Ishikawa (cell line): ENCODE measurements around the gene ZPLD1.

Experiments used
- CEBPB ChIP-seq: IDR thresholded peaks from 2 replicates; pipeline ENCODE4 v1.6.1; 2012
- CREB1 ChIP-seq: IDR thresholded peaks from 2 replicates; pipeline ENCODE4 v1.6.1; 2012; ENCODE audit warnings: low read depth
- EGR1 ChIP-seq: IDR thresholded peaks from 2 replicates; pipeline ENCODE4 v1.6.1; 2012
- EP300 ChIP-seq: IDR thresholded peaks from 2 replicates; pipeline ENCODE4 v1.6.1; 2012; ENCODE audit warnings: borderline replicate concordance
- FOXM1 ChIP-seq: IDR thresholded peaks from 2 replicates; pipeline ENCODE4 v1.6.1; 2012; ENCODE audit warnings: low read depth, borderline replicate concordance
- MAX ChIP-seq: IDR thresholded peaks from 2 replicates; pipeline ENCODE4 v1.6.1; 2012
- NFIC ChIP-seq: IDR thresholded peaks from 2 replicates; pipeline ENCODE4 v1.6.1; 2012
- RAD21 ChIP-seq: IDR thresholded peaks from 2 replicates; pipeline ENCODE4 v1.6.1; 2012; ENCODE audit warnings: low read depth
- REST ChIP-seq: IDR thresholded peaks from 2 replicates; pipeline ENCODE4 v1.6.1; 2012; ENCODE audit warnings: low read depth, mild to moderate bottlenecking
- TAF1 ChIP-seq: IDR thresholded peaks from 2 replicates; pipeline ENCODE4 v1.6.1; 2012; ENCODE audit warnings: low read depth, mild to moderate bottlenecking
- TCF12 ChIP-seq: IDR thresholded peaks from 2 replicates; pipeline ENCODE4 v1.6.1; 2012; ENCODE audit warnings: low read depth
- TEAD4 ChIP-seq: IDR thresholded peaks from 2 replicates; pipeline ENCODE4 v1.6.1; 2012
- USF1 ChIP-seq: IDR thresholded peaks from 2 replicates; pipeline ENCODE4 v1.6.1; 2012
- YY1 ChIP-seq: IDR thresholded peaks from 2 replicates; pipeline ENCODE4 v1.6.1; 2012; ENCODE audit warnings: low read depth
- ZBTB7A ChIP-seq: IDR thresholded peaks from 2 replicates; pipeline ENCODE4 v1.6.1; 2012; ENCODE audit warnings: low read depth

The ZPLD1 gene

GRCh38 chr3:102483556-102483955, 48.7 kb downstream of the ZPLD1 start:
- TF ChIP-seq TEAD4, result no peak
- no peak for TF ChIP-seq TCF12
- TF ChIP-seq EGR1, result no peak
- TF ChIP-seq CREB1, result no peak

- TF ChIP-seq FOXM1, result no peak
- TF ChIP-seq TAF1, result no peak
- TF ChIP-seq CREB1, result no peak
- no peak for TF ChIP-seq CEBPB
- no peak for TF ChIP-seq TEAD4
- TF ChIP-seq EP300, result no peak
These were observed 49.5 kb downstream of the ZPLD1 start for GRCh38 chr3:102484363-102484762.

- TF ChIP-seq USF1 (no peak), FOXM1 (no peak), CEBPB (no peak), NFIC (no peak), EGR1 (no peak), ZBTB7A (no peak), TAF1 (no peak), EP300 (no peak), YY1 (no peak)
These were observed 50.9 kb downstream of the ZPLD1 start for GRCh38 chr3:102485701-102486100.

- no peak for TF ChIP-seq CEBPB
- TF ChIP-seq RAD21, result no peak
- TF ChIP-seq TEAD4, result no peak
- TF ChIP-seq MAX, result no peak
These were observed 53.5 kb downstream of the ZPLD1 start for GRCh38 chr3:102488331-102488730.

- TF ChIP-seq ZBTB7A, result no peak
- no peak for TF ChIP-seq EGR1
- no peak for TF ChIP-seq EP300
- no peak for TF ChIP-seq YY1
- TF ChIP-seq MAX, result no peak
- TF ChIP-seq CEBPB, result no peak
- no peak for TF ChIP-seq TAF1
- no peak for TF ChIP-seq NFIC
- TF ChIP-seq RAD21, result no peak
- no peak for TF ChIP-seq CREB1
- TF ChIP-seq FOXM1, result no peak
- no peak for TF ChIP-seq REST
- TF ChIP-seq TEAD4, result no peak
- TF ChIP-seq TCF12, result no peak
- TF ChIP-seq USF1, result no peak
These were observed 57.5 kb downstream of the ZPLD1 start for GRCh38 chr3:102492300-102492699.

GRCh38 chr3:102497571-102497970, 62.8 kb downstream of the ZPLD1 start:
- TF ChIP-seq YY1 (no peak), USF1 (no peak), FOXM1 (no peak), ZBTB7A (no peak), REST (no peak)

GRCh38 chr3:102505542-102505941, 70.7 kb downstream of the ZPLD1 start:
- TF ChIP-seq TEAD4 (no peak), TCF12 (no peak)
